ENCODE data around the gene GEN1.

DNA sequence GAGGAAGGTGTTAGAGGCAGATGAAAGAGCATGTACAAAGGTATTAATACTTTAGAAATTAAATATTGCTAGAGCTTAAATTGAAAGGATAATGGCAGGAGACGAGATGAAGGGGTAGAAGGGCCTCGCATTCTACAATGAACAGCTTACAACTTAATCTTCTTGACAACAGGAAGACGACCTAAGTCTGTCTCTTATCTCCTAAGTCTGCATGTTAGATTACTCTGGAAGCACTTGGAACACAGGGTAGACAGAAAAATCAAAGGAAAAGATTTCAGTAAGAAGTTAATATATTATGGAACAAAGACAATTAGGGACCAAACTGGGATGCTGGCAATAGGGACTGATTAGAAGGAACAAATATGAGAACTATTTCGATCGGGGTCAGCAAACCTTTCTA lies 35.2 kb upstream of the GEN1 start:
- TF ChIP-seq, protein P1, sequence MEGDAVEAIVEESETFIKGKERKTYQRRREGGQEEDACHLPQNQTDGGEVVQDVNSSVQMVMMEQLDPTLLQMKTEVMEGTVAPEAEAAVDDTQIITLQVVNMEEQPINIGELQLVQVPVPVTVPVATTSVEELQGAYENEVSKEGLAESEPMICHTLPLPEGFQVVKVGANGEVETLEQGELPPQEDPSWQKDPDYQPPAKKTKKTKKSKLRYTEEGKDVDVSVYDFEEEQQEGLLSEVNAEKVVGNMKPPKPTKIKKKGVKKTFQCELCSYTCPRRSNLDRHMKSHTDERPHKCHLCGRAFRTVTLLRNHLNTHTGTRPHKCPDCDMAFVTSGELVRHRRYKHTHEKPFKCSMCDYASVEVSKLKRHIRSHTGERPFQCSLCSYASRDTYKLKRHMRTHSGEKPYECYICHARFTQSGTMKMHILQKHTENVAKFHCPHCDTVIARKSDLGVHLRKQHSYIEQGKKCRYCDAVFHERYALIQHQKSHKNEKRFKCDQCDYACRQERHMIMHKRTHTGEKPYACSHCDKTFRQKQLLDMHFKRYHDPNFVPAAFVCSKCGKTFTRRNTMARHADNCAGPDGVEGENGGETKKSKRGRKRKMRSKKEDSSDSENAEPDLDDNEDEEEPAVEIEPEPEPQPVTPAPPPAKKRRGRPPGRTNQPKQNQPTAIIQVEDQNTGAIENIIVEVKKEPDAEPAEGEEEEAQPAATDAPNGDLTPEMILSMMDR (IDR thresholded peaks at IDR 0.05) = no peak
- TF ChIP-seq POLR2A (IDR thresholded peaks at IDR 0.05) = no peak

Data from ovary (tissue), 3 donors.